ENCODE data around the gene FRG1.
"Not testable (repeated sequence)": the region's sequence is repeated elsewhere in the genome, so short reads cannot be mapped to it uniquely, and the experiment has no call there.

FRG1 gene

GRCh38 chr4:189985651-189986243, 45.1 kb downstream of the FRG1 start:
- not testable (repeated sequence) for DNase-seq (ENCODE audit: low read depth)

GRCh38 chr4:189988877-189989431, 48.3 kb downstream of the FRG1 start:
- no peak for DNase-seq (ENCODE audit: low read depth)

GRCh38 chr4:189989941-189990340, 49.3 kb downstream of the FRG1 start:
- DNase-seq (ENCODE audit: low read depth): not testable (repeated sequence)

Data from activated T-cell treated with anti-CD3 and anti-CD28 coated beads for 1 hour (primary cell).